Left lung (tissue), 10 donors: Measurements from ENCODE around the gene NLRC5. TPM values are rescaled to one million over a fixed set of nuclear protein-coding genes. Genes with fewer than 3 reads are reported as not detected.
"Not testable (repeated sequence)": the region's sequence is repeated elsewhere in the genome, so short reads cannot be mapped to it uniquely, and the experiment has no call there.

Source experiments
- ATAC-seq: fragments of 200-7000 bp; cut with Tn5 transposase; one replicate; pipeline ENCODE4 v1.9.1; 2020; ENCODE audit warnings: moderate library complexity
- DNase-seq, 4 donors: peaks; one replicate each; pipeline ENCODE4 v3.0.0-alpha.2; 2013 to 2020
- H3K27ac ChIP-seq, 2 donors: fragments of 200-600 bp; sonication (generic) in 1 of 2; one replicate each; pipeline versions ENCODE4 v1.5.0 to v1.8.0; 2020 to 2021
- H3K27me3 ChIP-seq, 2 donors: fragments of 200-600 bp; sonication (generic) in 1 of 2; one replicate each; pipeline versions ENCODE4 v1.5.0 to v1.8.0; 2020 to 2021
- H3K36me3 ChIP-seq, 2 donors: fragments of 200-600 bp; sonication (generic) in 1 of 2; one replicate each; pipeline versions ENCODE4 v1.5.0 to v1.8.0; 2020 to 2021
- H3K4me1 ChIP-seq, 2 donors: fragments of 200-600 bp; one replicate each; pipeline ENCODE4 v1.8.0; 2021
- H3K4me3 ChIP-seq, 2 donors: fragments of 200-600 bp; sonication (generic) in 1 of 2; one replicate each; pipeline versions ENCODE4 v1.5.0 to v1.8.0; 2020 to 2021; ENCODE audit warnings: mild to moderate bottlenecking in 1 of 2
- H3K9me3 ChIP-seq, 2 donors: fragments of 200-600 bp; sonication (generic) in 1 of 2; one replicate each; pipeline versions ENCODE4 v1.5.0 to v1.8.0; 2020 to 2021
- CTCF ChIP-seq, 2 donors: fragments of 200-600 bp; sonication (generic) in 1 of 2; IDR thresholded peaks; one replicate each; pipeline versions ENCODE4 v1.5.0 to v1.8.0; 2021; ENCODE audit warnings: antibody characterized with exemption in 2 of 2
- intact Hi-C, 2 donors: fragments of 100-400 bp; cut with DNase I; formaldehyde crosslinking; loops; one replicate each; pipeline versions ENCODE4 v1.11.2 to v1.14.2; 2022
- polyA plus RNA-seq, 6 donors: library from polyadenylated mRNA; unstranded; fragments of 120-200 nt; gene quantifications; one replicate each; pipeline ENCODE4 v1.2.1, GENCODE V29; 2013; ENCODE audit not compliant: insufficient read length in 6 of 6
- total RNA-seq, 2 donors: library from RNA; stranded (reverse); fragmentation: NEBNext Ultra II Directional; extraction: Animal tissue kit (Norgen Biotek cat#: 25700); gene quantifications; one replicate each; pipeline ENCODE4 v1.2.1, GENCODE V29; 2021
- donor health status: DM: no; HTN: yes; CAD: no.
- donor health status: DM: no; HTN: no; CAD: no.

Gene NLRC5
- total and polyA plus RNA-seq, 8 donors = 9.8 to 93.3 (median 12.9) TPM

- Histone ChIP-seq H3K4me3 (no peak overlapping the region), H3K9me3 (no peaks in the 10 kb centered on the region), H3K36me3 (peaks cover 0 to 17% of the 10 kb centered on the region in 2 donors), H3K27ac (peak overlapping the region; percentile 54 to 77), H3K4me1 (peaks cover 0 to 64% of the 10 kb centered on the region in 2 donors), H3K27me3 (no peaks in the 10 kb centered on the region)
- no peak for TF ChIP-seq CTCF (IDR thresholded peaks at IDR 0.05)
- ATAC-seq = no peak
- DNase-seq = no peak
- intact Hi-C loops = no loop called here
Measured at GRCh38 chr16:57001026-57001679, 11.8 kb downstream of the NLRC5 start.

- peaks cover 0 to 58% of the 10 kb centered on the region in 2 donors for H3K4me1 ChIP-seq
- no peak for ATAC-seq
- intact Hi-C loops = no loop called here
- no peaks in the 10 kb centered on the region for H3K27me3 ChIP-seq
- H3K9me3 ChIP-seq = no peaks in the 10 kb centered on the region
- DNase-seq = no peak
- peak overlapping the region in 1 of 2 donors; percentile 16 for H3K27ac ChIP-seq
- H3K4me3 ChIP-seq = no peak overlapping the region
- TF ChIP-seq CTCF (IDR thresholded peaks at IDR 0.05) = no peak
- H3K36me3 ChIP-seq = peaks cover 0 to 17% of the 10 kb centered on the region in 2 donors
Measured at GRCh38 chr16:57003439-57004386, 14.4 kb downstream of the NLRC5 start.

- ATAC-seq (no peak), DNase-seq (no peak)
- Histone ChIP-seq H3K27me3 (no peaks in the 10 kb centered on the region), H3K27ac (peak overlapping the region in 1 of 2 donors; percentile 16), H3K4me3 (no peak overlapping the region), H3K4me1 (peaks cover 0 to 52% of the 10 kb centered on the region in 2 donors), H3K9me3 (no peaks in the 10 kb centered on the region), H3K36me3 (peaks cover 0 to 17% of the 10 kb centered on the region in 2 donors)
- intact Hi-C loops = no loop called here
- TF ChIP-seq CTCF (IDR thresholded peaks at IDR 0.05) = no peak
Measured at GRCh38 chr16:57004387-57005250, 15.3 kb downstream of the NLRC5 start.

- DNase-seq, intact Hi-C loops, H3K9me3 ChIP-seq, H3K27me3 ChIP-seq, ATAC-seq, H3K4me3 ChIP-seq, H3K27ac ChIP-seq: not testable (repeated sequence)
- peaks cover 0 to 51% of the 10 kb centered on the region in 2 donors for H3K4me1 ChIP-seq
- peaks cover 0 to 17% of the 10 kb centered on the region in 2 donors for H3K36me3 ChIP-seq
Measured at GRCh38 chr16:57005597-57005996, 16.2 kb downstream of the NLRC5 start.

- no peak for TF ChIP-seq CTCF (IDR thresholded peaks at IDR 0.05)
- DNase-seq = no peak
- H3K4me1 ChIP-seq = peaks cover 0 to 45% of the 10 kb centered on the region in 2 donors
- no peaks in the 10 kb centered on the region for H3K27me3 ChIP-seq
- peaks cover 0 to 17% of the 10 kb centered on the region in 2 donors for H3K36me3 ChIP-seq
- ATAC-seq = no peak
- no peak overlapping the region for H3K27ac ChIP-seq
- intact Hi-C loops = no loop called here
- H3K9me3 ChIP-seq = no peaks in the 10 kb centered on the region
- no peak overlapping the region for H3K4me3 ChIP-seq
Measured at GRCh38 chr16:57007050-57007449, 17.7 kb downstream of the NLRC5 start.
